HG02763 (cell line): ENCODE data around the gene PCTP.

Experiments used
- ATAC-seq: cut with Tn5 transposase; IDR thresholded peaks from one replicate; pipeline ENCODE4 v1.9.1; 2021; ENCODE audit warnings: mild to moderate bottlenecking, moderate library complexity; ENCODE audit not compliant: unreplicated experiment

PCTP gene

GRCh38 chr17:55751720-55752250 lies 934 bp downstream of the PCTP start:
- ATAC-seq = no peak

- ATAC-seq = no peak
Measured at GRCh38 chr17:55756689-55757088, 5.8 kb downstream of the PCTP start.

- no peak for ATAC-seq
Measured at GRCh38 chr17:55757659-55758058, 6.8 kb downstream of the PCTP start.

- no peak for ATAC-seq
Measured at GRCh38 chr17:55758171-55758570, 7.3 kb downstream of the PCTP start.

- no peak for ATAC-seq
Measured at GRCh38 chr17:55760643-55761355, 9.9 kb downstream of the PCTP start.

- no peak for ATAC-seq
Measured at GRCh38 chr17:55762086-55762858, 11.4 kb downstream of the PCTP start.

GRCh38 chr17:55763856-55764255 lies 13.0 kb downstream of the PCTP start:
- ATAC-seq = no peak

GRCh38 chr17:55764610-55765009 lies 13.8 kb downstream of the PCTP start:
- ATAC-seq = no peak

- no peak for ATAC-seq
Measured at GRCh38 chr17:55765472-55765871, 14.6 kb downstream of the PCTP start.

- no peak for ATAC-seq
Measured at GRCh38 chr17:55768936-55769624, 18.2 kb downstream of the PCTP start.

GRCh38 chr17:55769625-55770000 lies 18.8 kb downstream of the PCTP start:
- ATAC-seq = no peak

GRCh38 chr17:55770196-55770870 lies 19.5 kb downstream of the PCTP start:
- no peak for ATAC-seq

- no peak for ATAC-seq
Measured at GRCh38 chr17:55772086-55772485, 21.2 kb downstream of the PCTP start.

- ATAC-seq = no peak
Measured at GRCh38 chr17:55773671-55774070, 22.8 kb downstream of the PCTP start.

GRCh38 chr17:55774846-55775271 lies 24.0 kb downstream of the PCTP start:
- no peak for ATAC-seq

- ATAC-seq = no peak
Measured at GRCh38 chr17:55776271-55776670, 25.4 kb downstream of the PCTP start.

- ATAC-seq = no peak
Measured at GRCh38 chr17:55777471-55777971, 26.7 kb downstream of the PCTP start.

- no peak for ATAC-seq
Measured at GRCh38 chr17:55778389-55779118, 27.7 kb downstream of the PCTP start.

- no peak for ATAC-seq
Measured at GRCh38 chr17:55783684-55784245, 32.9 kb downstream of the PCTP start.

- ATAC-seq = no peak
Measured at GRCh38 chr17:55784666-55785065, 33.8 kb downstream of the PCTP start.
